HG03095 (cell line): Measurements from ENCODE around the gene STXBP5.

ENCODE experiments used
- ATAC-seq: cut with Tn5 transposase; IDR thresholded peaks from one replicate; pipeline ENCODE4 v1.9.1; 2021; ENCODE audit warnings: moderate library complexity; ENCODE audit not compliant: unreplicated experiment

STXBP5 gene

GRCh38 chr6:147421903-147422302 is 217.7 kb downstream of the STXBP5 start:
- no peak for ATAC-seq

GRCh38 chr6:147423111-147423510 is 218.9 kb downstream of the STXBP5 start:
- no peak for ATAC-seq

GRCh38 chr6:147429794-147430193 is 225.6 kb downstream of the STXBP5 start:
- no peak for ATAC-seq

- ATAC-seq: no peak
Observed at GRCh38 chr6:147430811-147431210, 226.6 kb downstream of the STXBP5 start.

- no peak for ATAC-seq
Observed at GRCh38 chr6:147434076-147434475, 229.9 kb downstream of the STXBP5 start.

- ATAC-seq: no peak
Observed at GRCh38 chr6:147434516-147434915, 230.3 kb downstream of the STXBP5 start.

GRCh38 chr6:147437615-147438014 is 233.4 kb downstream of the STXBP5 start:
- no peak for ATAC-seq

GRCh38 chr6:147438758-147439528 is 234.7 kb downstream of the STXBP5 start:
- ATAC-seq: no peak
